Spinal cord (tissue), 10 donors: Measurements from ENCODE around the gene SRSF4. TPM values are rescaled to one million over a fixed set of nuclear protein-coding genes. Genes with fewer than 3 reads are reported as not detected.

Experiments used
- DNase-seq, 6 donors: peaks; one replicate each; pipeline versions ENCODE4 v3.0.0 to v3.0.0-alpha.2; 2013 to 2015; ENCODE audit warnings: low spot score in 6 of 6, low read depth in 4 of 6
- H3K27ac ChIP-seq: one replicate; pipeline ENCODE4 v1.5.1; 2013; ENCODE audit warnings: low read depth, low read length, control low read depth
- H3K27me3 ChIP-seq: one replicate; pipeline ENCODE4 v1.6.1; 2013; ENCODE audit warnings: low read length; ENCODE audit not compliant: control insufficient read depth, insufficient read depth
- H3K36me3 ChIP-seq: one replicate; pipeline ENCODE4 v1.6.1; 2013; ENCODE audit warnings: low read length; ENCODE audit not compliant: control insufficient read depth, insufficient read depth
- H3K4me1 ChIP-seq: one replicate; pipeline ENCODE4 v1.6.1; 2013; ENCODE audit warnings: low read length; ENCODE audit not compliant: control insufficient read depth, insufficient read depth
- H3K4me3 ChIP-seq: one replicate; pipeline ENCODE4 v1.5.1; 2013; ENCODE audit warnings: low read depth, low read length, control low read depth
- H3K9me3 ChIP-seq: one replicate; pipeline ENCODE4 v1.6.1; 2013; ENCODE audit warnings: low read length; ENCODE audit not compliant: control insufficient read depth, insufficient read depth
- WGBS: methylation state at CpG from one replicate; pipeline ENCODE4 v1.1.5; 2013; ENCODE audit warnings: missing lambda C conversion rate; ENCODE audit not compliant: insufficient coverage; 5-methylcytosine and 5-hydroxymethylcytosine counted together
- polyA plus RNA-seq, 2 donors: library from polyadenylated mRNA; unstranded; fragments of 120-200 nt; gene quantifications; one replicate each; pipeline ENCODE4 v1.2.1, GENCODE V29; 2013; ENCODE audit not compliant: insufficient read length in 2 of 2
- total RNA-seq, 2 donors: library from RNA; depleted of rRNA in 1 of 2; stranded (reverse); fragments of 120-200 nt in 1 of 2; fragments of >200 nt in 1 of 2; gene quantifications; one replicate each; pipeline versions ENCODE4 v1.2.3 to v1.2.4, GENCODE V29; 2013 to 2014
- donor health status: healthy.

The SRSF4 gene
- total and polyA plus RNA-seq, 4 donors = 36.6 to 117 (median 78.7) TPM

DNA sequence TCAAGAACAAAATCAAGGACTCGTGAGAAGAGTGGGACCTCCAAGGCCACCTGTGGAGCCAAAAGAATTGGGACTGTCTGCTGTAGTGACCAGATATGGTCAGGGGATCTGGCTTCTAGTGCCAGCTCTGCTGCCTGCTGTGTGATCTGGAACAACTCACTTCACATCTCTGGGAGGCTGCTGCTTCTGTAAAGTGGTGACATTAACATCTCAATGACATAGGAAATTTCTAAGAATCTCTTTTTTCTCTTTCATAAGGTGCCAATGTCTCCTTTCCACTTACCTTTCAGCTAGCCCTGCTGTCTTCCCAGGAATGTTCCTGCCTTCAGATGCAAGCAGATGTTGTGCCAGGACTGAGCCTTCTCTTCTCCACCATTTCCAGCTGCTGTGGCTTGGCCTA is 5.0 kb upstream of the SRSF4 start:
- Histone ChIP-seq H3K4me3 (no peak overlapping the region), H3K27ac (no peak overlapping the region), H3K9me3 (no peaks in the 10 kb centered on the region), H3K4me1 (peaks cover 5% of the 10 kb centered on the region), H3K27me3 (no peaks in the 10 kb centered on the region), H3K36me3 (no peaks in the 10 kb centered on the region)
- no peak for DNase-seq
- 25% methylated on average over 1 of the region's 1 CpG for WGBS

DNA sequence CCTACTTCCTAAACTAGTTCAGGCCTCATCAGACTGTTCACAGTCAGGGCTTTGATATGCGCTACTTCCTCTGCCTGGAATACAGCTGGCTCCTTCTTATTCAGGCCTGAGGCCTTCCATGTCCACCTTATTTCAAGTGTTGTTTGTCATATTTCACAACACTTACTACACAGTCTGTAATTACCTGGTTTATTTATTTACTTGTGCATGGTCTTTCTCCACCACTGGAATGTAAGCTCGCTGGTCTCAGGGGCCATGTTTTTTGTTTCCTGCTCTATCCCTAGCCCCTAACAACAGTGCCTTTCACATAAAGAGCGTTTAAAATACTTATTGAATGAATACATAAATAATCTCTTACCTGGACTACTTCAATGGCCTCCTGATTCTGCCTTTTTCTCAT is 4.6 kb upstream of the SRSF4 start:
- no peak for DNase-seq
- Histone ChIP-seq H3K27me3 (no peaks in the 10 kb centered on the region), H3K27ac (no peak overlapping the region), H3K36me3 (no peaks in the 10 kb centered on the region), H3K4me3 (no peak overlapping the region), H3K9me3 (no peaks in the 10 kb centered on the region), H3K4me1 (peaks cover 6% of the 10 kb centered on the region)
- 100% methylated on average over 1 of the region's 3 CpGs for WGBS

DNA sequence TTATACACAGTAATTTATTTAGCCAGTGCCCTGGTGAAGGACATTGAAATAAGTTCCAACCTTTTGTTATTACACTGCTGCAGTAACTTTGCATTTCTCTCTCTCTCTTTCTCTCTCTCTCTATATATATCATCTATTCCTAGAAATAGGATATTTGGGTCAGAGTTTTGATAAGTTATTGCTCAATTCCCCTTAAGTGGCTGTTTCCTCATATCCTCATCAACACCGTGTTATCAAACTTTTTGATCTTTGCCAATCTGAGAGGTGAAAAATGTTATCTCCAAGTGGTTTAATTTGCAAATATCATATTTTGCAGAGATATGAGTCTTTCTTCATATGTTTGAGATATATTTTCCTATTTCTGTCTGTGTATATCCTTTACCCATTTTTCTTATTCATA is 1.6 kb upstream of the SRSF4 start:
- Histone ChIP-seq H3K27me3 (no peaks in the 10 kb centered on the region), H3K27ac (no peak overlapping the region), H3K36me3 (peaks cover 2% of the 10 kb centered on the region), H3K9me3 (no peaks in the 10 kb centered on the region), H3K4me1 (peaks cover 13% of the 10 kb centered on the region), H3K4me3 (no peak overlapping the region)
- no CpG with 5 or more reads among the region's 1 CpG for WGBS
- DNase-seq = no peak

- 0% methylated on average over 24 of the region's 32 CpGs for WGBS
- no peaks in the 10 kb centered on the region for H3K9me3 ChIP-seq
- H3K4me1 ChIP-seq = peaks cover 13% of the 10 kb centered on the region
Observed at GRCh38 chr1:29180497-29181412, 945 bp downstream of the SRSF4 start.

GRCh38 chr1:29179641-29180184 is 2.0 kb downstream of the SRSF4 start:
- DNase-seq = no peak
- peak overlapping the region; percentile 97 for H3K4me3 ChIP-seq
- H3K4me1 ChIP-seq = peaks cover 13% of the 10 kb centered on the region
- no peaks in the 10 kb centered on the region for H3K27me3 ChIP-seq
- no peaks in the 10 kb centered on the region for H3K9me3 ChIP-seq
- no peak overlapping the region for H3K27ac ChIP-seq
- 63% methylated on average over 2 of the region's 4 CpGs for WGBS
- peaks cover 4% of the 10 kb centered on the region for H3K36me3 ChIP-seq

More at GRCh38 chr1:29180497-29181412, 945 bp downstream of the SRSF4 start:
- no peak for DNase-seq
- H3K27me3 ChIP-seq = no peaks in the 10 kb centered on the region
- peak overlapping the region; percentile 97 for H3K4me3 ChIP-seq
- peaks cover 4% of the 10 kb centered on the region for H3K36me3 ChIP-seq
- peak overlapping the region; percentile 100 for H3K27ac ChIP-seq

GRCh38 chr1:29177022-29177705 is 4.5 kb downstream of the SRSF4 start:
- no peaks in the 10 kb centered on the region for H3K9me3 ChIP-seq
- DNase-seq = no peak
- 92% methylated on average over 6 of the region's 12 CpGs for WGBS
- H3K4me1 ChIP-seq = peaks cover 8% of the 10 kb centered on the region
- no peak overlapping the region for H3K27ac ChIP-seq
- peaks cover 4% of the 10 kb centered on the region for H3K36me3 ChIP-seq
- H3K4me3 ChIP-seq = no peak overlapping the region
- no peaks in the 10 kb centered on the region for H3K27me3 ChIP-seq

GRCh38 chr1:29176576-29176975 is 5.1 kb downstream of the SRSF4 start:
- no peak for DNase-seq
- peaks cover 8% of the 10 kb centered on the region for H3K4me1 ChIP-seq
- H3K27me3 ChIP-seq = no peaks in the 10 kb centered on the region
- no CpG with 5 or more reads among the region's 4 CpGs for WGBS
- H3K4me3 ChIP-seq = no peak overlapping the region
- H3K27ac ChIP-seq = no peak overlapping the region
- no peaks in the 10 kb centered on the region for H3K9me3 ChIP-seq
- peaks cover 4% of the 10 kb centered on the region for H3K36me3 ChIP-seq

DNA sequence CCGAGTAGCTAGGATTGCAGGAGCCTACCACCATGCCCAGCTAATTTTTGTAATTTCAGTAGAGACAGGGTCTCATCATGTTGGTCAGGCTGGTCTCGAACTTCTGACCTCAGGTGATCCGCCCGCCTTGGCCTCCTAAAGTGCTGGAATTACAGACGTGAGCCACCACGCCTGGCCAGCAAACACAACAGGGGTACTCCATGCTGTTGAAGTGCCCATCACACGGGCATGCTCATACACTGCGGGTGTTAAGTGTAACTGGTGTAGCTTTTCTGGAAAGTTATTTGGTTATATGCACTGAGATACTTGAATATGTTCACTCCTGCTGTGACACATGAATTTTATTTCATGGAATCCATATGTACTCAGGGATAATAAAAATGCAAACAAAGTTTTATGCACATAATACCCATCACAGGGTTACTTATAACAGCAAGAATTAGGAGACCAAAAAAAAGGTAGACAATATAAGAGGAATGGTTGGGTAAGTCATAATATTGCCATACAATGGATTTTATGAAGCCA is 9.2 kb downstream of the SRSF4 start:
- no peak overlapping the region for H3K4me3 ChIP-seq
- DNase-seq = no peak
- H3K36me3 ChIP-seq = peaks cover 5% of the 10 kb centered on the region
- no peaks in the 10 kb centered on the region for H3K4me1 ChIP-seq
- H3K27ac ChIP-seq = no peak overlapping the region
- no peaks in the 10 kb centered on the region for H3K9me3 ChIP-seq
- no peaks in the 10 kb centered on the region for H3K27me3 ChIP-seq
- 80% methylated on average over 6 of the region's 8 CpGs for WGBS

DNA sequence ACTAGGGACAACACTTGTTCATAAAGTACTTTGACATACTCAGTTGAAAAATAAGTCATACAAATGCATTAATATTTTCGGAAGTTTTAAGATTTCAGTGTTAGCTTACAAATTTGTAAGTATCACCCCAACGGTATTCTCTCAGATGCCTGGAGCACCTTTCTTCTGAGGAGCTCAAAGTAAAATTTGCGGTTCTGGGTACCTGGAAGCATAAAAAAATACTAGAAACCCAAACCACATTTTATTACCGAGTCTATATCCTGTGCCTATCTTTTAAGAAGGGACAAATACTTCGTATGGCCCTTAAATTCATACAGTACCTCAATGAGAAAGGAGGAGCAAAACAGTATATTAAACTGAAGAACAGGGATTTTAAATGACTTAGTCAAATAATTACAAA is 10.2 kb downstream of the SRSF4 start:
- Histone ChIP-seq H3K36me3 (peaks cover 7% of the 10 kb centered on the region), H3K4me1 (peaks cover 2% of the 10 kb centered on the region), H3K4me3 (no peak overlapping the region), H3K9me3 (no peaks in the 10 kb centered on the region), H3K27me3 (no peaks in the 10 kb centered on the region), H3K27ac (no peak overlapping the region)
- 60% methylated on average over 1 of the region's 5 CpGs for WGBS
- DNase-seq = no peak
